ENCODE measurements around the gene RRAGC. TPM values are rescaled to one million over a fixed set of nuclear protein-coding genes. Genes with fewer than 3 reads are reported as not detected.

Gene RRAGC
- total RNA-seq, 4 donors from 2014 or later: 48.4 to 90.8 (median 53.5) TPM

GRCh38 chr1:38832370-38832734, 27.2 kb downstream of the RRAGC start:
- no peak for TF ChIP-seq CTCF (IDR thresholded peaks at IDR 0.05; ENCODE audit: low read depth)

GRCh38 chr1:38831731-38832369, 27.7 kb downstream of the RRAGC start:
- TF ChIP-seq CTCF (IDR thresholded peaks at IDR 0.05; ENCODE audit: low read depth): no peak

GRCh38 chr1:38829368-38829767, 30.2 kb downstream of the RRAGC start:
- TF ChIP-seq CTCF (IDR thresholded peaks at IDR 0.05; ENCODE audit: low read depth): no peak

- no peak for TF ChIP-seq CTCF (IDR thresholded peaks at IDR 0.05; ENCODE audit: low read depth)
These were observed 32.3 kb downstream of the RRAGC start for GRCh38 chr1:38827318-38827717.

GRCh38 chr1:38826886-38827285, 32.7 kb downstream of the RRAGC start:
- TF ChIP-seq CTCF (IDR thresholded peaks at IDR 0.05; ENCODE audit: low read depth): no peak

GRCh38 chr1:38826262-38826661, 33.3 kb downstream of the RRAGC start:
- no peak for TF ChIP-seq CTCF (IDR thresholded peaks at IDR 0.05; ENCODE audit: low read depth)

GRCh38 chr1:38820860-38821259, 38.7 kb downstream of the RRAGC start:
- no peak for TF ChIP-seq CTCF (IDR thresholded peaks at IDR 0.05; ENCODE audit: low read depth)
